Cardiac septum (tissue), 1 donor: Measurements from ENCODE around the gene GAS2L1. TPM values are rescaled to one million over a fixed set of nuclear protein-coding genes. Genes with fewer than 3 reads are reported as not detected.
A peak's percentile ranks its signal among the peaks of the same experiment; 100 is the strongest.

ENCODE experiments used
- DNase-seq: peaks from one replicate; pipeline ENCODE4 v3.0.0-alpha.2; 2020; ENCODE audit warnings: low spot score
- intact Hi-C: fragments of 100-400 bp; cut with DNase I; formaldehyde crosslinking; loops from one replicate; pipeline ENCODE4 v1.14.0; 2022
- total RNA-seq: library from RNA; stranded (reverse); fragmentation: NEBNext Ultra II Directional; extraction: Animal tissue kit (Norgen Biotek cat#: 25700); gene quantifications from one replicate; pipeline ENCODE4 v1.2.1, GENCODE V29; 2021
- donor health status: DM: no; HTN: no; CAD: no.

Gene GAS2L1
- total RNA-seq, 1 donor from 2014 or later = 13.0 TPM

DNA sequence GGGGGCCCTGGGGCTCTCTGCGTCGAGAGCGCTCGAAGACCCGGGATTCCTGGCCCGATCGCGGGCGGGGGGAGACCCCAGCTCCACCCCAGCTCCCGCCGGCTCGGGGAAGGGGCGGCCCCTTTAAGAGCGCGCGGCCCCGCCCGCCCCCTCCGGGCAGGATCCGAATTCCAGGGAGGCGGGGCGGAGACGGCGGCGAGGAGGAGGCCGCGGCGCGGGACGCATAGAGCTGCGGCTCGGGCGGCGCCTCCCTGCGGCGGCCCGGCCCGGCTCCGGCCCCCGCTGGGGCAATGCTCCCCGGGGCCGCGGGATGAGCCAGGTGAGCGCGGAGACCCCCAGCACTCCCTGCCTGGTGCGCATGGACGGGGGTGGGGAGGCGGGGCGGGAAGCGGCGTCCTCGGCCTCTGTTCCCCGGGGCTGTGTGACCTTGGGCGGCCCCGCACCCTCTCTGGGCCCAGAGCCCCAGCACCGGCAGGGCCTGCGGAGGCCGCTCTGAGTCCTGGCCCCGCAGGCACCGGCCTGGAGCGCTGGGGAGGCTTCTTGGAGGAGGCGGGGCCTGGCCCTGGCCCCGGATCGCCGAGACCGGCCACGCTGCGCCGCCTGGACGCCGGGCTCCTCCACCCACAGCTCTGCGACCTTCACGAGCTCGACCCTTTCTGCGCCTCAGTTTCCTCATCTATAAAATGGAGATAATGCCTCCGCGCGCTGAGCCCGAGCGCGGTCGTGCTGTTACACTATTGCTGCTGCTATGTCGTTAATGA, 565 bp downstream of the GAS2L1 start:
- intact Hi-C loops = loop anchor here (2.0 to 5.0 kb wide), 3 partner anchors 38 to 82 kb away; partner anchors contain the start of genes AP1B1 and EWSR1
- DNase-seq = peak; percentile 90

DNA sequence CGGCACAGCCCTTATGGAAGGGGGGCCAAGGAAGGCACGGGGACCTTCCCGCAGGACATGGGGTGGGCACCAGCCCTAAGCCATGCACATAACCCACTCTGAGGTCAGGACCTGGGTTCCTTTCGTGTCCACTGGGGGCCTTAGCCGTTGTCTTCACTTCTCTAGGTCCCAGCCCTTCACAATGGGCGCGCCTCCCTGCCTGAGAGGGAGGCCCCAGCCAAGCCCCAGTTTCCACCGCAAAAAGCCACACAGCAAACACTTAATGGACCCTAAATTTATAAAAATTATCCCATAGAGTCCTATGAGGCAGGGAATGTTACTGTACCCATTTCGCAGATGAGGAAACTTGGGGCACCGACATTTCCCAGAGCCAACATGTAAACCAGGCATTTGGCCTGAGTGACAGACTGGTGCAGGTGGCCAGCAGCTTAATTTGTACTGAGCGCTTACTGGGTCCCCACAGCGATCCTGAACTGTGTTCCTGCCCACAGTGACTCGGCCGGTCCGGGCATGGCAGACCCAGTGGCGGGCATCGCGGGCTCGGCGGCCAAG, 1.2 kb downstream of the GAS2L1 start:
- intact Hi-C loops = loop anchor here (2.0 to 5.0 kb wide), 3 partner anchors 39 to 81 kb away; partner anchors contain the start of genes AP1B1 and EWSR1
- DNase-seq = no peak

DNA sequence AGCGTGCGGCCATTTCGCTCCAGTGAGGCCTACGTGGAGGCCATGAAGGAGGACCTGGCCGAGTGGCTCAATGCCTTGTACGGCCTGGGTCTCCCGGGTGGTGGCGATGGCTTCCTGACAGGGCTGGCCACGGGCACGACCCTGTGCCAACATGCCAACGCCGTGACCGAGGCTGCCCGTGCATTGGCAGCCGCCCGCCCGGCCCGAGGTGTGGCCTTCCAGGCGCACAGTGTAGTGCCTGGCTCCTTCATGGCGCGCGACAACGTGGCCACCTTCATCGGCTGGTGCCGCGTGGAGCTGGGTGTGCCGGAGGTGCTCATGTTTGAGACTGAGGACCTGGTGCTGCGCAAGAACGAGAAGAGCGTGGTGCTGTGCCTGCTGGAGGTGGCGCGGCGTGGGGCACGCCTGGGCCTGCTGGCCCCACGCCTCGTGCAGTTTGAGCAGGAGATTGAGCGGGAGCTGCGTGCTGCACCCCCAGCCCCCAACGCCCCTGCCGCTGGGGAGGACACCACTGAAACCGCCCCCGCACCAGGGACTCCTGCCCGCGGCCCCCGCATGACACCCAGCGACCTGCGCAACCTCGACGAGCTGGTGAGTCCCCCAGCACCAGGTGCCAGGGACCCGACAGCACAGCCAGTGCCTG, 1.8 kb downstream of the GAS2L1 start:
- intact Hi-C loops = loop anchor here (5.0 kb wide), 1 partner anchor 49 kb away; no protein-coding TSS in a partner anchor

DNA sequence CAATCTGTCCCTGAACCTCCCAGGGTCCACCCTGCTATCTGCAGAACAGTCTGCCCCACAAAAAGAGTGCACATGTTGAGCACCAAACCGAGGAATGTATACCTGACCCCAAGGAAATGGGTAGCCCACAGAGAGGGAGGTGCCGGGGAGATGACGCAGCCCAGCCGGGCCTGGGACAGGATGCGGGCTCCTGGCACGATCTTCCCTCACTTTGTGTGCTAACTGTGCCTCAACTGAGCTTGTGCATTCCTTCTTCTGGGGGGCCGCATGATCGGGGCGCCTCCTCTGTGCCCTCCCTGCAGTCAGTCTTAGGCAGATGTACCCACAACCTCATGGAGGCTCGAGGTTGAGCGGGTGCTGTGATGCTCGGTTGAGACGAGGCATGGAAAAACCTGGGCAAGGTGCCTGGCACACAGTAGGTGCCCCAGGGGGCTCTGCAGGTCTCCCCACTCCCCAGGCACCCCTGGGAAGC, 2.4 kb downstream of the GAS2L1 start:
- DNase-seq = no peak
- intact Hi-C loops = loop anchor here (5.0 kb wide), 1 partner anchor 48 kb away; no protein-coding TSS in a partner anchor

More for the DNA sequence above, 1.8 kb downstream of the GAS2L1 start:
- no peak for DNase-seq

DNA sequence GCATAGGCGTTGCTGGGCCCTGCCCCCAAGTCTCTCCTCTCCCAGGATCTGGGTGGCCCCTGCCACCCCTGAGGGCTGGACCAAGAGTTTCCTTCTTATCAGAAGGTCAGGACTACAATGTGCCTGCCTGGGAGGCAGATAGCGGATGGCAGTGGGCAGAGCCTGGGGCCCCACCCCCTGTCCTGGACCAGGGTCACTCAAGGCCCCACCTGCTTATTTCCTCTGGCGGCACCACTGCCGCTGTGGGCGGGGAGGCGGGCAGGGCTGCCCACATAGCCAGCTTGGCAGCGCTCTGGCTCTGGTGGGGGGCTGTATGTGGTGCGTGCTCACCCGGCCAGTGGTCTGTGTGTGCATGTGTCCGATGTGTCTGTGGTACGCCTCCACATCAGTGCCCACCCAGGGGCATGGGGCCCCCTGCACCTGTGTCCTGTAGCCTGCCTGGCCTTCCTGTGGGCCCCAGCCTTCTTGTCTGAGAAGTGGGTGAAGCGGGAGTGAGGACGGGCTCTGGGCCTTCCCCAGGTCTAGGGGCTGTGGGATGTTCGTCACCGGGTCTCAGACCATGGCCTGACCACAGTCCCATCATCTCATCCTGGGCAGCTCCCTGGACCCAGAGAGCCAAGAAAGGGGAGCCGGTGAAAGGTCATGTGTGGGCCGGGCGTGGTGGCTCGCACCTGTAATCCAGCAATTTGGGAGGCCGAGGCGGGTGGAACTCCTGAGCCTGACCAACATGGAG, 3.0 kb downstream of the GAS2L1 start:
- intact Hi-C loops = loop anchor here (5.0 kb wide), 1 partner anchor 48 kb away; no protein-coding TSS in a partner anchor
- no peak for DNase-seq

DNA sequence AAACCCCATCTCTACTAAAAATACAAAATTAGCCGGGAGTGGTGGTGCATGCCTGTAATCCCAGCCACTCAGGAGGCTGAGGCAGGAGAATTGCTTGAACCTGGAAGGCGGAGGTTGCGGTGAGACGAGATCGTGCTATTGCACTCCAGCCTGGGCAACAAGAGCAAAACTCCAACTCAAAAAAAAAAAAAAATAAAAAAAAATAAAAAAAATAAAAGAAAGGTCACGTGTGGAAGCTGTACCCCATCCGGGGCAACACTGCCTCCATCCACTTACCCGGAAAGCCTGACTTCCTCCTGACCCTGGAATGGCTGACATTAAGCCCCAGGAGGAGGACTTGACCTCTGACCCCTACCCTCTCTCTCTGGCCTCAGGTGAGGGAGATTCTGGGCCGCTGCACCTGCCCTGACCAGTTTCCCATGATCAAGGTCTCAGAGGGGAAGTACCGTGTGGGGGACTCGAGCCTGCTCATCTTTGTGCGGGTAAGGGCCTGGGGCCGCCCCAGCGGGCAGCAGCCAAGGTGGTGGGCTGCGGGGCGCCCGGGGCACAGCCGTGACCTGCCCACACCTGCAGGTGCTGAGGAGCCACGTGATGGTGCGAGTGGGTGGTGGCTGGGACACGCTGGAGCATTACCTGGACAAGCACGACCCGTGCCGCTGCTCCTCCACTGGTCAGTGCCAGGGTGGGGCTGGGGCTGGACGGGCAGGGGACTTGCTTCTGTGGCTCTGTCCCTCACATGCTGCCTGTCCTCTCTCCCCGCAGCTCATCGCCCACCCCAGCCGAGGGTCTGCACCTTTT, 3.8 kb downstream of the GAS2L1 start:
- intact Hi-C loops = no loop called here
- peak; percentile 80 for DNase-seq

DNA sequence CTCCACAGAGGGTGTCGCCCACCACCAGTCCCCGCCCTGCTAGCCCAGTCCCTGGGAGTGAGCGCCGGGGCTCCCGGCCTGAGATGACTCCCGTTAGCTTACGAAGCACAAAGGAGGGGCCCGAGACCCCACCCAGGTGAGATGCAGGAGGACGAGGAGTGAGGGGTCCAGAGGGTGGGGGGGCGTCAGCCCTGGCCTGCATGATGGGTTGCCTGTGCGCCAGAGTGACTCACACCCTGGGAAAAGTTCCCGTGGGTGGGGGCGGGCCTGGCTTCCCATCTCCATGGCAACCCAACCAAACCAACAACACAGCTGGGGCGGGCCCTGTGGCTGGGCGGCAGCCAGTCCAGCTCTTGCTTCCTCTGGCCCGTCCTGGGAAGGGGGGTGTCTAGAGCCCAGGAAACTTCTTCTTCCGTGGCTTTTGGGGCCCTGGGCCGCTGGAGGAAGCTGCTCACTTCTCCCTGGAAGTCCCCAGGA, 4.5 kb downstream of the GAS2L1 start:
- peak; percentile 96 for DNase-seq
- intact Hi-C loops = no loop called here

DNA sequence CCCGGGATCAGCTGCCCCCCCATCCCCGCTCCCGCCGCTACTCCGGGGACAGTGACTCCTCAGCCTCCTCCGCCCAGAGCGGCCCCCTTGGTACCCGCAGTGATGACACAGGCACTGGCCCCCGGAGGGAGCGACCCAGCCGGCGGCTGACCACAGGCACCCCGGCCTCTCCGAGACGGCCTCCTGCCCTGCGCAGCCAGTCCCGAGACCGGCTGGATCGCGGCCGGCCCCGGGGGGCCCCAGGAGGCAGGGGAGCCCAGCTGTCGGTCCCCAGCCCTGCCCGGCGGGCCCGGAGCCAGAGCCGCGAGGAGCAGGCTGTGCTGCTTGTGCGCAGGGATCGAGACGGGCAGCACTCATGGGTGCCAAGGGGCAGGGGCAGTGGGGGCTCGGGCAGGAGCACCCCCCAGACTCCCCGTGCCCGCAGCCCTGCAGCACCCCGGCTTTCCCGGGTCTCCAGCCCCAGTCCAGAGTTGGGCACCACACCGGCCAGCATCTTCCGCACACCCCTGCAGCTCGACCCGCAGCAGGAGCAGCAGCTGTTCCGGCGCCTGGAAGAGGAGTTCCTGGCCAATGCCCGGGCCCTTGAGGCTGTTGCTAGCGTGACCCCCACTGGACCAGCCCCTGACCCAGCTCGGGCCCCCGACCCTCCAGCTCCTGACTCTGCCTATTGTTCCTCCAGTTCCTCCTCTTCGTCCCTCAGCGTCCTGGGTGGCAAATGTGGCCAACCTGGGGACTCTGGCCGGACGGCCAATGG, 5.2 kb downstream of the GAS2L1 start:
- intact Hi-C loops = no loop called here
- DNase-seq = peak; percentile 75

DNA sequence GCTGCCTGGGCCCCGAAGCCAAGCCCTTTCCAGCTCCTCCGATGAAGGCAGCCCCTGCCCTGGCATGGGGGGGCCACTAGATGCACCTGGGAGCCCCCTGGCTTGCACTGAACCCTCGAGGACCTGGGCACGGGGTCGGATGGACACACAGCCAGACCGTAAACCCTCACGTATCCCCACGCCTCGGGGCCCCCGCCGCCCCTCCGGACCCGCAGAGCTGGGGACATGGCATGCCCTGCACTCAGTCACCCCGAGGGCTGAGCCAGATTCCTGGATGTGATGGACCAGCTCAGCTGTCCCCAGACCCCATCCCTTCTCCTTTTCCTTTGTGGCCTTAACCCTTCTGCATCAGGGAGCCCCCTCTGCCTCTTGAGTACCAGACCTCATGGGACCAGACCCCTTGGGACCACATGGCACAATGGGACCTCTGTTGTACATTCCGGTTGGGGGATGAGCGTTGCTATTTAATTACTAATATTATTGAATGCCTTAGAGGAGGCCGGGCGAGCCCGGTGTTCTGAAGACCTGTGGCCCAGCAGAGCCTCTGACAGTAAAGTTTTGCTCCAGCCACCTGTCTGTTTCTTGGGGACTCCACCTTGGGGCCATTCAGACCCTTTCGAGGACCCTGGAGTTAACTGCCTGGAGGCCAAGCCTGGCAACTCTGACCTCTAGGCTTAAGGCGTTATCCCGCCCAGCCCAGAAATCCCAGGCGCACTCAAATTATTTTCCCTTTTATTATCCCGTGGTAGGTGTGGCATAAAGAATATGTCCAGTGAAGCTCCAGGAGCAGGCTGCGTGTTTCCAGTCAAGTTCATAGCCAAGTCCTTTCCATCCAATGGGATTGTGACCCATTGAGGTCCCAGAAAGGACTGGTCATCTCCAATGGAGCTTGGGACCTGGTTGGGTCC, 6.0 kb downstream of the GAS2L1 start:
- intact Hi-C loops = no loop called here
- DNase-seq = no peak

DNA sequence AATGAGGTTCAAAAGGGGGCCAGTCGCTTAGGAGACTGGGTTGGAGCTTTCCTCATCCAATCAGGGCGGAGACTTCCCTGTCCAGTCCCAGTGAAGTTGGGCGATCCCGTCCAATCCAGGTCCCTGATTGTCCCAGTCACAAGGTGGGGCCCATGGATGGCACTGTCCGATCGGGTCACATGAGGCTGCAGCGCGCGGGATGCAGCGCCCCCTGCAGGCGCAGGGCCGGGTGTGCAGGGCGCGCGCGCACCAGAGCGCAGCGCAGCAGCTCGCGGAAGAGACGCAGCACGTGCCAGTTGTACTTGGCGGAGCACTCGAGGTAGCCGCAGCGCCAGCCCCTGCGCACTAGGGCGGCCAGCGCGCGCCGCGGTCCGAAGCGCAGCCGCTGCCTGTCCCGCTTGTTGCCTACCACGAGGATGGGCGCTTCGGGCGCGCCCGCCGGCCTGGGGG, 6.7 kb downstream of the GAS2L1 start:
- intact Hi-C loops = no loop called here
- peak; percentile 58 for DNase-seq

DNA sequence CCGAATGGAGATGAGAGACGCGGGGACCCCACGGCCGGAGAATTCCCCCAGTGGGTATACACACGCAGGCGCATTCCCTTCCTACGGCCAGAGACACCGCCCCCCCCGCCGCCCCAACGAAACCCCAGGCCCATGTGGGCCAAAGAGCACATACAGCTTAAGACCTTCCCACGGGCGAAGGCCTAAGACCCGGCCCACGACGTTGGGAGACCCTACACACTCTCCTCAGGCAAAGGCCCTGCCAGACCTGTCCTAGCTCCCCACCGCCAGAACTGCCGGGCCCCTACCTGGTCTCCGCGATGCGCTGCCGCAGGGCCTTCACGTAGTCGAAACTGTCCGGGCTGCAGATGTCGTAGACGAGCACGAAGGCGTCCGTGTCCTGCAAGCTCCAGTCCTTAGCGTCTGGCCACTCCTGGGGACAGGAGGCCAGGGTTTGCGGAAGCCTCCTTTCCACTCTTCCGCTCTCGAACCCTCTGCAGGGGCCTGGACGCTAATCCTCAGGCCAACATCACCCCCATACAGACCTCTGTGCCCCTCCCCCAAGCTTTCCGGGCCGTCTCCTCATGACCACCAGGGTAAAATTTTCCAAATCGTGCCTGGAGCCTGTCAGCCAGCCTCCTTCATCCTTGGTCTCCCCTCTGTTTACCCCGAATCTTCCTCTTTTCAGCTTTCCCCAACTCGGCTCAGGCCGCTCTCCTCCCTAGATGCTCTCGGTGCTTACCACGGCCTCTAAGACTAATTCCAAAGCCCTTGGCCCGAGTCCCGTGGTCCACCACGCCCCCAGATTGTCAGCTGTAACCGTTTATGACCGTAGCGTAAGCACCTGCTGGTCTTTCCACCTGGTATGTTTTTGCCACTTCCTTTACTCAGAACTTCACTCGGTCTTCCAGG, 7.4 kb downstream of the GAS2L1 start:
- peak; percentile 55 for DNase-seq
- intact Hi-C loops = no loop called here

DNA sequence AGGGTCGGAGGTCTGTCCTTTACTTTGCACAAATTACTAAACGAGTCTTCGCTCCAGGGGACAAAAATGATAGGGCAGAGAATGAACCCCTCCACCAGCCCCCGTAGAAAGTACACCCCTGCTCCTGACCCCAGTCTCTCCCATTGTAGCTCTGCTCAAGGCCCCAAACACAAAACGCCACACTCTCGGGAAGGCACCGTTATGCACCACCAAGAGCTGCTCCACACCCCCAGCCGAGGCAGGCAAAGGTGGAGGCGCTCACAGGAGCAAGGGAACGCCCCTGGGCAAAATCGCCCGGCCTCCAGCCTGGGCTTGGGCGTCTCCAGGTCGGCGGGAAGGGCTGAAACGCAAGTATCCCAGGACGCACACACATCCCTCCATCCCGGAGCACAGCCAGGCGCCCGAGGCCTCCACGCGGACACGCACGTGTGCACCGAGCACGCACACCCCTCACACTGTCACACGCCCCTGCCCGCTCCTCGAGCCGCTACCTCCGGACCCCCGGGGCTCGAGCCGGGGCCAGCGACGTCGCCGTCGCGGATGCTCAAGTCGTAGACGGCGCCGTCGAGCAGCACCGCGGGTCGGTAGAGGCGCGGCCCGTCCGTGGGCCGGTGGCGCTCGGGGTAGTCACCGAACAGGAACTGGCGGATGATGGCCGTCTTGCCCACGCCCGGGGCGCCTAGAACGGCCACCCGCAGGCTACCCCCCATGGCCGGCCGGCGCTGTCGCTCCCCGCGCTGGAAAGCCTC, 8.3 kb downstream of the GAS2L1 start:
- DNase-seq = no peak
- intact Hi-C loops = no loop called here

DNA sequence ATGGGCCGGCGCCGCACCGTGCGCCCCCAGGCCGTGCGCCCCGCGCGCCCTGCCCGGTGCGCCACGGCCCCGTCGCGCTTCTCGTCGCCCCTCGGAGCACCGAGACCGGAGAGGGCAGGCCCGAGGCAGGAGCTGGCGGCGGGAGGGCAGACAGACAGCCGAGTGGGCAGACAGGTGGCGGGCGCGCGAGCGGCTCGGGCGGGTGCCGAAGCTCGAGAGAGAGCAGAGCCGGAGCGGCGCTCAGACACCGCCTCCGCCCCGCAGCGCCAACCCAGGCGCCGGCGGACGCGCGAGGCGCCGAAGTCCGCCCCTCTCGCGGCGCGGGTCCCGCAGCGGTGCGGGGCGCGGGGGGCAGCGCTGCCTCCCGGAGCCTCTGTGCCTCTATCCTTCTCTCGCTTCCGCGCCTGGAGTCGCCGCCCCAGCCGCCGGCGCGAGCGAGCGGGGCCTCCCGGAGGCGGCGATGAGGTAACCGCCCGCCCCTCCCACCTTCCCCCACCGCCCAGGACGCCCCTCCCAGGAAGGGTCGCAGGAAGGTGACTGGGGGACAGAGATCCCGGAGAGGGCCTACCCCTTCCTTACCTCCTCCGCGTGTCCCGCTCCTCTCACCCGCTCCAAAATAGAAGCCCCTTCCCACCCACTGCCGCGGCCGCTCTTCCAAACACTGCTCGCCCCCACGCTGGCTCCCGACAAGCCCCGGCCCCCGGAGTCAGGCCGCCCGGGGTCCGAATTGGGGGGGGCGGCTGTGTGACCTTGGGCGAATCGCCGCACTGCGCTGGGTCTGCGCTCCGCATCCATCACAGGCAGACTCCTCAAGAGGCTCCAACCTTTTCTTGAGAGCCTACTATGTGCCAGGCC, 9.1 kb downstream of the GAS2L1 start, which contains the start of gene RASL10A:
Gene RASL10A, minus strand, starts transcription at position 412 of the 855 bp plus-strand sequence. CDS start 451 bp downstream, outside the sequence.
- no peak for DNase-seq
- intact Hi-C loops = no loop called here

DNA sequence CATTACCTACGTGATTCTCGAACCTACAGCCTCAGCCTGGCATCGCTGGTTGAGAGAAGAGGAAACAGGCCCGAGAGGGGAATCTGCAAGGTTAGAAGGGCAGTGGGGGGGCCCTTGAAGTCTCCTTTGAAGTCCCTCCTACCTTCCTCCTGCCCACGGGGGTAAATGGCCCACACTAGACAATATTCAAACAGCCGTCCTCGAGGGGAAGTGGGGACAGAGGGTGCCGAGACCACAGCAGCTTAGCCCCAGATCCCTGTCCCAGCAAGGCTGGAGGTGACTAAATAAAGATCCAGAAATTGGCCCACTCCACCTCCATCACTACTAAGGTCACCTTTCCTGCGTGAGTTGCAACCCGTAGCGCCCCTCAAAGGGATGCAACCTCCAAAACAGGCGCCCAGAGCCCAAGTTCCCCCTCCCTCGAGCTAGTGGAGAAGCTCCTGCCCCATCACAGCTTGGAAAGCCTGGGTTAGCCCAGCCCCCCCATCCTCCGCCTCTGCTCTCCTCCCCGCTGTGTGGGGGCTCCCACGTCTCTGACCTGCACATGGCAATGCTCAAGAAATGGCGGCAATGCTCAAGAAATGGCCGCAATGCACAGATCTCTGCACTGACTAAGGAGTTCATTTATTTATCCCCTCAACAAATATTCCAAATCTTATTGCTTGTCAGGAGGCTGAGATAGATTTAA, 9.8 kb downstream of the GAS2L1 start:
- intact Hi-C loops = no loop called here
- no peak for DNase-seq
